ENCODE data around the gene STEAP2. TPM values are rescaled to one million over a fixed set of nuclear protein-coding genes. Genes with fewer than 3 reads are reported as not detected.

STEAP2 gene
- total RNA-seq, 1 experiment from 2014 or later: 0.68 TPM

- H3K27me3 Mint-ChIP-seq (ENCODE audit: insufficient read depth, unreplicated experiment): no peaks in the 10 kb centered on the region
- POLR2A ChIA-PET: interaction anchor here (0.6 to 1.2 kb wide), 4 partner anchors 14 to 987 kb away, joined by 3 to 4 read pairs (median 3); partner anchors contain the start of gene STEAP2
- intact Hi-C loops (cut with micrococcal nuclease): no loop called here
- no peak overlapping the region for H3K4me3 Mint-ChIP-seq (ENCODE audit: unreplicated experiment)
- H3K9me3 Mint-ChIP-seq (ENCODE audit: unreplicated experiment): no peaks in the 10 kb centered on the region
- H3K36me3 Mint-ChIP-seq (ENCODE audit: insufficient read depth, unreplicated experiment): no peaks in the 10 kb centered on the region
- no peak for TF ChIP-seq CTCF (IDR thresholded peaks at IDR 0.05; ENCODE audit: unreplicated experiment)
- BruUV-seq (replicated peaks): no TSS peak
- peaks cover 8% of the 10 kb centered on the region for H3K4me1 Mint-ChIP-seq (ENCODE audit: insufficient read depth, unreplicated experiment)
- CTCF ChIA-PET: interaction anchor here (0.6 to 1.1 kb wide), 5 partner anchors 31 to 125 kb away, joined by 3 to 5 read pairs (median 4); partner anchors contain the start of genes STEAP1 and STEAP2
- H3K27ac Mint-ChIP-seq (ENCODE audit: low read depth, unreplicated experiment): no peak overlapping the region
- DNase-seq (ENCODE audit: unreplicated experiment): no peak
Observed at GRCh38 chr7:90242369-90243168, 31.0 kb downstream of the STEAP2 start.

- no peak for TF ChIP-seq CTCF (IDR thresholded peaks at IDR 0.05; ENCODE audit: unreplicated experiment)
- H3K36me3 Mint-ChIP-seq (ENCODE audit: insufficient read depth, unreplicated experiment): no peaks in the 10 kb centered on the region
- H3K4me3 Mint-ChIP-seq (ENCODE audit: unreplicated experiment): peak overlapping the region; percentile 79
- H3K27ac Mint-ChIP-seq (ENCODE audit: low read depth, unreplicated experiment): no peak overlapping the region
- no peaks in the 10 kb centered on the region for H3K9me3 Mint-ChIP-seq (ENCODE audit: unreplicated experiment)
- intact Hi-C loops (cut with micrococcal nuclease): no loop called here
- peaks cover 8% of the 10 kb centered on the region for H3K4me1 Mint-ChIP-seq (ENCODE audit: insufficient read depth, unreplicated experiment)
- DNase-seq (ENCODE audit: unreplicated experiment): no peak
- ChIA-PET CTCF (interaction anchor here (1.0 to 1.7 kb wide), 5 partner anchors 16 to 124 kb away, joined by 3 to 5 read pairs (median 4); partner anchors contain the start of gene STEAP2), POLR2A (interaction anchor here (0.6 to 1.4 kb wide), 5 partner anchors 20 to 986 kb away, joined by 3 to 4 read pairs (median 4); partner anchors contain the start of genes GTPBP10 and STEAP2)
- no TSS peak for BruUV-seq (replicated peaks)
- H3K27me3 Mint-ChIP-seq (ENCODE audit: insufficient read depth, unreplicated experiment): no peaks in the 10 kb centered on the region
Observed at GRCh38 chr7:90243556-90243955, 32.0 kb downstream of the STEAP2 start.

DNA sequence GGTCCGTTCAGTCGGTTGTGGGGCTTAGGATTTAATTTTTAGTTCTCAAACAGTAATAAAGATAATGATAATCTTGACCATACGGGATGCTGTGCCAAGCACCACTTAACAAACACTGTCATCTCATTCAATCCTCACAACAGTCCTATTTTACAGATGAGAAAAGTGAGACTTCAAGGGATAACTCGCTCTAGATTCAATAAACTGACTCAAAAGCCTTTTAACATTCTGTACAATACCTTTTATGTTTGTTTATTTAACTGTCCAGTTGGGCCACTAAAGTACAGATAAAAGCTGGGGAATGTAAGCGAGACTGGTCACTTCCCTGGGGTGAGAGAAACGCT is 33.0 kb downstream of the STEAP2 start:
- ChIA-PET POLR2A (interaction anchor here (0.5 to 1.4 kb wide), 4 partner anchors 12 to 102 kb away, joined by 3 to 4 read pairs (median 4); partner anchors contain the start of gene GTPBP10), CTCF (interaction anchor here (0.5 to 1.7 kb wide), 6 partner anchors 15 to 796 kb away, joined by 3 to 5 read pairs (median 4); no protein-coding TSS in a partner anchor)
- Mint-ChIP-seq H3K27ac (ENCODE audit: low read depth, unreplicated experiment) (peak overlapping the region; percentile 87), H3K36me3 (ENCODE audit: insufficient read depth, unreplicated experiment) (no peaks in the 10 kb centered on the region), H3K4me1 (ENCODE audit: insufficient read depth, unreplicated experiment) (peaks cover 8% of the 10 kb centered on the region), H3K27me3 (ENCODE audit: insufficient read depth, unreplicated experiment) (no peaks in the 10 kb centered on the region), H3K4me3 (ENCODE audit: unreplicated experiment) (peak overlapping the region; percentile 79), H3K9me3 (ENCODE audit: unreplicated experiment) (no peaks in the 10 kb centered on the region)
- BruUV-seq (replicated peaks): no TSS peak
- intact Hi-C loops (cut with micrococcal nuclease): loop anchor here (2.0 kb wide), 1 partner anchor 66 kb away; no protein-coding TSS in a partner anchor
- no peak for TF ChIP-seq CTCF (IDR thresholded peaks at IDR 0.05; ENCODE audit: unreplicated experiment)
- DNase-seq (ENCODE audit: unreplicated experiment): no peak

Data from MCF 10A (cell line).